Measurements from ENCODE around the gene SUMF1. TPM values are rescaled to one million over a fixed set of nuclear protein-coding genes. Genes with fewer than 3 reads are reported as not detected.

The SUMF1 gene
- total RNA-seq, 1 donor from 2014 or later: 98.4 TPM

DNA sequence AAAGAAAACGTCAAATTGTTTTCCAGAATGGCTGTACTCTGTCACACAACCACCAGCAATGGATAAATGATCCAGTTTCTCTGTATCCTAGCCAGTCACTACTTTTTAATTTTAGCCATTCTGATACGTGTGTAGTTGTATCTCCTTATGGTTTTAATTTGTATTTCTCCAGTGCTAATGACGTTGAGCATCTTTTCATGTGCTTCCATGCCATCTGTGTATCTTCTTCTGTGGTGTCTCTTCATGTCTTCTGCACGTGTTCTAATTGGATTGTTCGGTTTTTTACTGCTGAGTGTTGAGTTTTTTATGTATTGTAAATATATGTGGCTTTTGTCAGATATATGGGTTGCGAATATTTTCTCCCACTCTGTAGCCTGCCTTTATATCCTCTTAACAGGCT is 81.9 kb downstream of the SUMF1 start:
- H3K36me3 ChIP-seq: no peaks in the 10 kb centered on the region
- no peak overlapping the region for H3K4me3 ChIP-seq
- intact Hi-C loops (cut with DNase I): no loop called here
- no peak overlapping the region for H3K27ac ChIP-seq
- no peaks in the 10 kb centered on the region for H3K27me3 ChIP-seq
- no peak for DNase-seq (ENCODE audit: low spot score in 2 of 2)
- no peaks in the 10 kb centered on the region for H3K4me1 ChIP-seq
- TF ChIP-seq, protein P1, sequence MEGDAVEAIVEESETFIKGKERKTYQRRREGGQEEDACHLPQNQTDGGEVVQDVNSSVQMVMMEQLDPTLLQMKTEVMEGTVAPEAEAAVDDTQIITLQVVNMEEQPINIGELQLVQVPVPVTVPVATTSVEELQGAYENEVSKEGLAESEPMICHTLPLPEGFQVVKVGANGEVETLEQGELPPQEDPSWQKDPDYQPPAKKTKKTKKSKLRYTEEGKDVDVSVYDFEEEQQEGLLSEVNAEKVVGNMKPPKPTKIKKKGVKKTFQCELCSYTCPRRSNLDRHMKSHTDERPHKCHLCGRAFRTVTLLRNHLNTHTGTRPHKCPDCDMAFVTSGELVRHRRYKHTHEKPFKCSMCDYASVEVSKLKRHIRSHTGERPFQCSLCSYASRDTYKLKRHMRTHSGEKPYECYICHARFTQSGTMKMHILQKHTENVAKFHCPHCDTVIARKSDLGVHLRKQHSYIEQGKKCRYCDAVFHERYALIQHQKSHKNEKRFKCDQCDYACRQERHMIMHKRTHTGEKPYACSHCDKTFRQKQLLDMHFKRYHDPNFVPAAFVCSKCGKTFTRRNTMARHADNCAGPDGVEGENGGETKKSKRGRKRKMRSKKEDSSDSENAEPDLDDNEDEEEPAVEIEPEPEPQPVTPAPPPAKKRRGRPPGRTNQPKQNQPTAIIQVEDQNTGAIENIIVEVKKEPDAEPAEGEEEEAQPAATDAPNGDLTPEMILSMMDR (IDR thresholded peaks at IDR 0.05): no peak
- no peaks in the 10 kb centered on the region for H3K9me3 ChIP-seq

DNA sequence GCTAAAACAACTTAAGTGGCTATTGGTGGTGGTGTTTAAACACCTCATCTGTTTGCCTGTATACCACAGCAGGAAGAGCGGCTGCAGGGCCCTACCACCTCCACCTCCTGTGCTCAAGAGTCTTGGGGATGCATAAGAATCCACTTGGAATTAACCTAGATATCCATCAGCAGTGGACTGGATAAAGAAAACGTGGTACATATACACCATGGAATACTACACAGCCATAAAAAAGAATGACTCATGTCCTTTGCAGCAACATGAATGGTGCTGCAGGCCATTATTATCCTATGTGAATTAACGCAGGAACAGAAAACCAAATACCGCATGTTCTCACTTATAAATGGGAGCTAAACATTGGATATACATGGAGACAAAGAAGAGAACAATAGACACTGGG is 87.1 kb downstream of the SUMF1 start:
- Histone ChIP-seq H3K4me1 (no peaks in the 10 kb centered on the region), H3K27ac (no peak overlapping the region), H3K9me3 (no peaks in the 10 kb centered on the region), H3K4me3 (no peak overlapping the region), H3K36me3 (no peaks in the 10 kb centered on the region), H3K27me3 (no peaks in the 10 kb centered on the region)
- DNase-seq (ENCODE audit: low spot score in 2 of 2): no peak
- TF ChIP-seq, protein P1 (IDR thresholded peaks at IDR 0.05): no peak
- intact Hi-C loops (cut with DNase I): no loop called here

DNA sequence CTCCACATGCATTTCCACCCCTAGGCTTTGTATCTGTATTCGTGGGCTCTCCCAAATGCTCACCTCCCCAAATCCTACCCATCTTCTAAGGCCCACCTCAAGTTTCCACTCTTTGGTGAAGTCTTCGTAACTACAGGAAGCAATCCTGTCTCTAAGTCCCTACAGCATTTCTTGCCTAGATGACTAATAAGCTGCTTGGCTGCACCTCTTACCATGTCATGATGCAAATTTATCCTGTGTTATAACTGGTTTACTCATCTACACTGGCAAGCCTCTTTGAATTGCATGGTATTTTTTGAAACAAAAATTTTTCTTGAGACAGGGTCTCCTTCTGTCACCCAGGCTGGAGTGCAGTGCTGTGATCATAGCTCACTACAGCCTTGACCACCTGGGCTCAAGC is 90.6 kb downstream of the SUMF1 start:
- Histone ChIP-seq H3K36me3 (peaks cover 0 to 10% of the 10 kb centered on the region in 2 donors), H3K9me3 (peaks cover 13 to 25% of the 10 kb centered on the region in 2 donors), H3K4me1 (no peaks in the 10 kb centered on the region), H3K27ac (no peak overlapping the region), H3K27me3 (no peaks in the 10 kb centered on the region), H3K4me3 (no peak overlapping the region)
- DNase-seq (ENCODE audit: low spot score in 2 of 2): no peak
- intact Hi-C loops (cut with DNase I): no loop called here
- TF ChIP-seq, protein P1 (IDR thresholded peaks at IDR 0.05): no peak

DNA sequence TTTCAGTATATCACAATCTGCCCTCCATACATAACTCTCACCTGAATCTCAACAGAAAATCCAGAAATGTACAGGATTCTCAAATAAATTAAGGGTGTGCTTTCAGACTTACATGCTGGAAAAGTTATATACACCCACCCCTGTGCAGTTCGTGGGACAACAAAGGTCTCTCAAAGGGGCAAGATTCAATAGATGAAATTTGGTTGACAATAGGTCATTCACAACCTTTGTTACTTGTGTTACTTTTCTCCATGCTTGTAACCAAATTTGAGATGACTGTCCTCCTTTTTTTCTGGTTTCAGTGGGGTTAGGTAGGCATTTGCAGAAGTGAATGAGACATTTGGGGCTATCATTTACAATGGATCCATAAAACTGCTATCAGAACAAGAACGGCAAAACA is 91.2 kb downstream of the SUMF1 start:
- no peak overlapping the region for H3K4me3 ChIP-seq
- H3K27me3 ChIP-seq: no peaks in the 10 kb centered on the region
- TF ChIP-seq, protein P1 (IDR thresholded peaks at IDR 0.05): no peak
- no peak overlapping the region for H3K27ac ChIP-seq
- DNase-seq (ENCODE audit: low spot score in 2 of 2): no peak
- H3K4me1 ChIP-seq: no peaks in the 10 kb centered on the region
- intact Hi-C loops (cut with DNase I): no loop called here
- H3K9me3 ChIP-seq: peaks cover 13 to 25% of the 10 kb centered on the region in 2 donors
- peaks cover 0 to 10% of the 10 kb centered on the region in 2 donors for H3K36me3 ChIP-seq

DNA sequence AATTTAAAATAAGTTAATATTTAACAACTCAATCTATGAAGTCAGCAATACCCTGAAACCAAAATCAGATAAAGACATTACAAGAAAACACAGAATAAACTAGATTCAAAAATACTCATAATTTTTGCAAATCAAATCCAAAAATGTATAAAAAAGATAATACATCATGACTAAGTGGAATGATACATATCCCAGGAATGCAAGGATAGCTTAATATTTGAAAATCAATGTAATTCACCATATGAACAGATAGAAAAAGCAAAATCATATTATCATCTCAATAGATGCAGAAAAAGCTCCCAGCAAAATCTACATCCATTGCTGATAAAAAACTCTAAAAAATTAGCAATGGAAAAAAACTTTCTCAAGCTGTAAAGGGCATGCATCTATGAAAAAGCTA is 93.4 kb downstream of the SUMF1 start:
- H3K9me3 ChIP-seq: peaks cover 13 to 25% of the 10 kb centered on the region in 2 donors
- no peaks in the 10 kb centered on the region for H3K27me3 ChIP-seq
- H3K36me3 ChIP-seq: peaks cover 0 to 10% of the 10 kb centered on the region in 2 donors
- no peak overlapping the region for H3K27ac ChIP-seq
- H3K4me1 ChIP-seq: no peaks in the 10 kb centered on the region
- no peak overlapping the region for H3K4me3 ChIP-seq
- no peak for DNase-seq (ENCODE audit: low spot score in 2 of 2)
- intact Hi-C loops (cut with DNase I): no loop called here
- TF ChIP-seq, protein P1 (IDR thresholded peaks at IDR 0.05): no peak

DNA sequence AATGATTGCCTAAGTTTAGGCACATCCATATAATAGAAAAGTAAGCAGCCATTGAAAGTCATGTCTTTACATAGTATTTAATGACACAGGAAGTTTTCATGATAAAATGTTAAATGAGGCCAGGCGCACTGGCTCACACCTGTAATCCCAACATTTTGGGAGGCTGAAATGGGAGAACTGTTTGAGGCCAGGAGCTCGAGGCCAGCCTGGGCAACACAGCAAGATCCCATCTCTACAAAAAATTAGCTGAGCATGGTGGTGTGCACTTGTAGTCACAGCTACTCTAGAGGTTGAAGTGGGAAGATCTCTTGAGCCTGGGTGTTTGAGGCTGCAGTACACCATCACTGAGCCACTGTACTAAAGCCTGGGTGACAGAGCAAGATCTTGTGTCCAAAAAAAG is 104.5 kb downstream of the SUMF1 start:
- Histone ChIP-seq H3K27ac (no peak overlapping the region), H3K27me3 (no peaks in the 10 kb centered on the region), H3K4me1 (no peaks in the 10 kb centered on the region), H3K9me3 (no peaks in the 10 kb centered on the region), H3K4me3 (no peak overlapping the region), H3K36me3 (no peaks in the 10 kb centered on the region)
- TF ChIP-seq, protein P1 (IDR thresholded peaks at IDR 0.05): no peak
- no peak for DNase-seq (ENCODE audit: low spot score in 2 of 2)
- intact Hi-C loops (cut with DNase I): no loop called here

Measured in ascending aorta (tissue), 2 donors.